HG02885 (cell line): Measurements from ENCODE around the gene PGM5.

Experiments
- ATAC-seq: cut with Tn5 transposase; IDR thresholded peaks from one replicate; pipeline ENCODE4 v1.9.1; 2021; ENCODE audit warnings: mild to moderate bottlenecking; ENCODE audit not compliant: unreplicated experiment, poor library complexity

The PGM5 gene

DNA sequence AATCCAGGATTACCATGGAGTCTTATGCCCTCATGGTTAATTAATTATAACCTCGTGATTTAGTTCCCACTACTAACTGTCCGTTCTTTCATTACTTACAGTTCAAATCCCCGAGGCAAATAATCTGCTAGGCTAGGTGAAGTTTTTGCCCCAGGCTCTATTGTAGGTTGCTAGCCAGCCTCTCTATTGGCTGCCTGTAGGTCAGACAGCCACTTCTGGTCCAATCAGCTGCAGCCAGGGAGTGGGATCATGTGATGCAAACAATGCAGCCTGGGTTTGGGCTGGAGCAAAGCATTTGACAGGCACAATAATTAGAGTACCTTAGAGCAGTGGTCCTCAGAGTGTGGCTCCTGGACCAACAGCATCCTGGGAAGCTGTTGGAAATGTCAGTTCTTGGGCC, 166.5 kb downstream of the PGM5 start:
- ATAC-seq, result no peak

- ATAC-seq, result no peak
Measured at GRCh38 chr9:68523367-68523936, 167.0 kb downstream of the PGM5 start.

DNA sequence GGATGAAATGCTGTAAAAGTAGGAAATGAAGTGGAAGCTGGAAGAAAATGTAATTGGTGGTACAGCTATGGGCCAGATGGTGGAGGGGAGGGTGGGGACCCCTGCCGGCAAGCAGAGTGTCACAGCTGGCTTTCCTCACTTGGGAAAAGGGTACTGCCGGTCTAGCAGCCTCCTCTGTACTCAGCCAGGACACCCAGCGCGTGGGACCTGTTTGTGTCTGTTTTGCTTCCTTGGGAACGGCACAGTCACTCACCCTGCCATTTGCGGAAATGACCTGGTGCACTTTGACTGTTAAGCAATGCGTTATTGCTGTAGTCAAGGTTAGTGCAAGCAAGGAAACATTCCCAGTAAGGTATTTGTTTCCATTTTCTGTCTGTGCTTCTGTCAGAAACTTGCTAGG, 174.2 kb downstream of the PGM5 start:
- ATAC-seq, result no peak

- no peak for ATAC-seq
Measured at GRCh38 chr9:68532131-68532530, 175.7 kb downstream of the PGM5 start.

- ATAC-seq, result no peak
Measured at GRCh38 chr9:68533678-68534077, 177.3 kb downstream of the PGM5 start.

- ATAC-seq, result no peak
Measured at GRCh38 chr9:68536876-68537615, 180.6 kb downstream of the PGM5 start.

GRCh38 chr9:68537616-68537880, 181.1 kb downstream of the PGM5 start:
- ATAC-seq, result no peak

GRCh38 chr9:68538200-68538599, 181.8 kb downstream of the PGM5 start:
- no peak for ATAC-seq

- no peak for ATAC-seq
Measured at GRCh38 chr9:68540712-68541535, 184.5 kb downstream of the PGM5 start, which contains the start of gene TMEM252. TSS of gene TMEM252 (minus strand) at chr9:68540883. CDS start at chr9:68540814, 69 bp downstream.

GRCh38 chr9:68541568-68541967, 185.2 kb downstream of the PGM5 start:
- no peak for ATAC-seq

- peak; percentile 63 for ATAC-seq
Measured at GRCh38 chr9:68545033-68545705, 188.8 kb downstream of the PGM5 start.

DNA sequence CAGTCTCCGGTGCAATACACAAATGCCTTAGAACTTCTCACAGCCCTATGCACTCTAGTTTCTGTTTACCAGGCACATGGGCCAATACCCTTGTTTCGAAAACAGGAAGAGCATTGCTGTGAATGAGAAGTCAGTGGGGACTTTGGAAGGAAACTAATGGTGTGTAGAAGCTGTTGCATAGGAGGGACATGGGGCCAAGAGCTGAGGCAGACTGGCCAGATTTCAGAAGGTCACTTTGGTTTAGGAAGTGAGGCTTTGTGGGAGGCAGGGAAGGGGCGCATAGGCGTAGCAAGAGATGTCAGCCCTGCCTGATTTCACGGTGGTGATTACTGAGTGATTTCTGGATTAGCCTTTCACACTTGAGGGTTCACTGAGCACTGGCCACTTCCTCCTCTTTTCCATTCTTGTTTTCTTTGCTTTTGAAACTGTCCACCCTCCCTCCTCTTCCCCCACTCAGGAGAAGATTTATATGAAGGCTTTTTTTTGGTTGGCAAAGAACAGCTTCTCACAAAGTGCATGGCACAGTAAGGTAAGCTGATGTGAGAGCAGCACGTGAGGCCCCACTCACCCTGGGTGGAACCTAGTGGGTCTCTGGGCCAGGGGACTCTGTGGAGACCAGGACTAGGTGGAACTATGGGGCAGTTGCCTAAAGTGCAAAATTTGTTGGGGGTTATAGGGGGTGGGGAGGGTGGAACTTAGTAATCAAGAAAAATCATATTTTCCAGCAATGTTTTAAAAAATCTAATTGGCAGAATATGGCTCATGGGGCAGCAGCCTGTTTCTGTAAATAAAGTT, 190.4 kb downstream of the PGM5 start:
- ATAC-seq, result peak; percentile 74

- no peak for ATAC-seq
Measured at GRCh38 chr9:68547417-68547816, 191.0 kb downstream of the PGM5 start.

- no peak for ATAC-seq
Measured at GRCh38 chr9:68548241-68548640, 191.8 kb downstream of the PGM5 start.

DNA sequence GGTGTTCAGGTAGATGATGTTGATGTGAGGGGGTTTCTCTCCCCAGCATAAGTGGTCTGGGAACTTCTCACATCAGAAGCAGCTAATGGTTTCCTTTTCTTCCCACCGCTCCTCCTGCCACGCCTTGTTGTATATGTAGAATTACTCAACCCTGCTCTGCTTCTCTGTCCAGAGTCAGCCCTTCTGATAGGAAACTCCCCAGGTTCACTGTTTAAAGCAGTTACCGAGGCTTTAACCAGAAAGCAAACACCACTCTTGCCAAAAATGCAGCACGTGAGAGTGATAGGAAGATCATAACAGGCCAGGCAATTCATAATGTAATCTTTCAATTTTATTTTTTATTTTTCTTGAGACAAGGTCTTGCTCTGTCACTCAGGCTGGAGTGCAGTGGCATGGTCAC, 194.8 kb downstream of the PGM5 start:
- no peak for ATAC-seq

DNA sequence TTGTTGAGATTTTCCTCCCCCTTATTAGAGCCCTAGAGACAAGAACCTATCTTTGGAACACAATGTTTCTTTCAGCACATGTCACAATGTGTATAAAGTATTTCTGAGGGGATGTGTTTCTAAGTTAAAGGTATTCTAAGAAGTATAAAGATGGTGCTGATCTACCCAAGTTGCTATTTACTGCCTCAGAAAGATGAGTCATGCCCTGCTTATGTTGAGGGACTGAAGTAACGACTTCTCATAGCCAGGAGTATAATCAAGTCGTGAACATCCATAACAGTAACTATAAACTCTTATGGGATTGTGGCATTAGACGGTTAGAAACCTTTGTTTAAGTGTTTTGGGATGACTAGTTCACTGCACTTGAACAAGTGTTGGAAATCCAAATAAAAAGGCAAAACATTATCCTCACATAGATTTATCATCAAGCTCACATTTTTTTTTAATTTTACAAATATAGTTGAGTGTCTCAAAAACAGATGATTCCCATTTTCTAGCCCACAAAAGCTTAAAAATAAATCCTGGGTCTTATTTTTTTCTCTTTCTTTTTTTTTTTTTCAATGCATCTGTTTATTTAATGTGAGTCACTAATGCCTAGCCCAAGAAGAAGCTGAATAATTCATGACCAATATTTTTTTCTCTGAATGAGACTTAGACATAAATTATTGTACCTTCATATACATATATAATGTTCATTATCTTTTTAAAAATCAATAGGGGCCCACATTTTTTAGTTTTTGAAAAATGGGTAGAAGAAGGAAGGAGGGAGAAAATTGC, 196.5 kb downstream of the PGM5 start:
- no peak for ATAC-seq

- ATAC-seq, result no peak
Measured at GRCh38 chr9:68555437-68556150, 199.2 kb downstream of the PGM5 start.

DNA sequence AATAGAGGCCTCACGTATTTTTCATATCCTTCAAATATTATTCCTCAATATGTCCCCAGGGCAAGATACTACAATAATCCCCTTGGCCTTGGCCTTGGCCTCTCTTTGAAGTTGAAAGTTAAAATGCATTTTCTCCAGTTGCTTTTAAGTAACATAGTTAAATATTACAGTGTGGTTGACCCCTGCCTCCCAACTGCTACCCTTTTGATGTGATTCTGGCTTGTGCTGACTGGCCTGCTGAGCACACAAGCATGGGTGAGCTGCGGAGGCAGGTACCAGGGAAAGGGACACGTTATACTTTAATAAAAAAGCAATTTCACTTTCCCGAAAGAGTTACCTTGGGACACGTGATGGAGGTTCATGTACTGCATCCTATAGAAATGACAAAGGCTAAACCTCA, 202.1 kb downstream of the PGM5 start:
- no peak for ATAC-seq
